HCT116 (cell line): Measurements from ENCODE around the gene BBS4.
"Not testable (repeated sequence)": the region's sequence is repeated elsewhere in the genome, so short reads cannot be mapped to it uniquely, and the experiment has no call there.

ENCODE experiments used
- EGR1 ChIP-seq: IDR thresholded peaks from 2 replicates; pipeline ENCODE4 v1.6.1; 2012; ENCODE audit warnings: low read depth
- JUND ChIP-seq: IDR thresholded peaks from 2 replicates; pipeline ENCODE4 v1.6.1; 2012
- TF ChIP-seq, protein P1 (sequence below): IDR thresholded peaks from 2 replicates; pipeline ENCODE4 v1.6.1; 2012

- TF ChIP-seq JUND, EGR1: not testable (repeated sequence)
- TF ChIP-seq, protein P1, sequence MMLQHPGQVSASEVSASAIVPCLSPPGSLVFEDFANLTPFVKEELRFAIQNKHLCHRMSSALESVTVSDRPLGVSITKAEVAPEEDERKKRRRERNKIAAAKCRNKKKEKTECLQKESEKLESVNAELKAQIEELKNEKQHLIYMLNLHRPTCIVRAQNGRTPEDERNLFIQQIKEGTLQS = not testable (repeated sequence)
Measured at GRCh38 chr15:72725851-72726250, 39.8 kb downstream of the BBS4 start.
